Effector memory CD4-positive, alpha-beta T cell (primary cell): ENCODE data around the gene LMAN1.
A peak's percentile ranks its signal among the peaks of the same experiment; 100 is the strongest.

Experiments used
- DNase-seq, 3 donors: peaks; one replicate each; pipeline ENCODE4 v3.0.0-alpha.2; 2020
- H3K27ac ChIP-seq: 2 replicates; pipeline ENCODE4 v1.7.0; 2013; ENCODE audit warnings: mild to moderate bottlenecking, low read length, moderate library complexity; ENCODE audit not compliant: insufficient read depth, poor library complexity, severe bottlenecking
- H3K27me3 ChIP-seq: replicated peaks from 2 replicates; pipeline ENCODE4 v1.7.0; 2013; ENCODE audit warnings: mild to moderate bottlenecking, low read length; ENCODE audit not compliant: insufficient read depth, control insufficient read depth, poor library complexity, severe bottlenecking
- H3K36me3 ChIP-seq: 2 replicates; pipeline ENCODE4 v1.7.0; 2013; ENCODE audit warnings: mild to moderate bottlenecking, low read length, moderate library complexity; ENCODE audit not compliant: control insufficient read depth, insufficient read depth
- H3K4me1 ChIP-seq: 2 replicates; pipeline ENCODE4 v1.7.0; 2013; ENCODE audit warnings: low read length, mild to moderate bottlenecking; ENCODE audit not compliant: control insufficient read depth, insufficient read depth, poor library complexity, severe bottlenecking
- H3K4me3 ChIP-seq: 2 replicates; pipeline ENCODE4 v1.7.0; 2013; ENCODE audit warnings: low read length, low read depth, mild to moderate bottlenecking; ENCODE audit not compliant: insufficient read depth, poor library complexity, severe bottlenecking
- H3K9me3 ChIP-seq: 2 replicates; pipeline ENCODE4 v1.7.0; 2013; ENCODE audit warnings: mild to moderate bottlenecking, low read length, moderate library complexity; ENCODE audit not compliant: control insufficient read depth

LMAN1 gene

DNA sequence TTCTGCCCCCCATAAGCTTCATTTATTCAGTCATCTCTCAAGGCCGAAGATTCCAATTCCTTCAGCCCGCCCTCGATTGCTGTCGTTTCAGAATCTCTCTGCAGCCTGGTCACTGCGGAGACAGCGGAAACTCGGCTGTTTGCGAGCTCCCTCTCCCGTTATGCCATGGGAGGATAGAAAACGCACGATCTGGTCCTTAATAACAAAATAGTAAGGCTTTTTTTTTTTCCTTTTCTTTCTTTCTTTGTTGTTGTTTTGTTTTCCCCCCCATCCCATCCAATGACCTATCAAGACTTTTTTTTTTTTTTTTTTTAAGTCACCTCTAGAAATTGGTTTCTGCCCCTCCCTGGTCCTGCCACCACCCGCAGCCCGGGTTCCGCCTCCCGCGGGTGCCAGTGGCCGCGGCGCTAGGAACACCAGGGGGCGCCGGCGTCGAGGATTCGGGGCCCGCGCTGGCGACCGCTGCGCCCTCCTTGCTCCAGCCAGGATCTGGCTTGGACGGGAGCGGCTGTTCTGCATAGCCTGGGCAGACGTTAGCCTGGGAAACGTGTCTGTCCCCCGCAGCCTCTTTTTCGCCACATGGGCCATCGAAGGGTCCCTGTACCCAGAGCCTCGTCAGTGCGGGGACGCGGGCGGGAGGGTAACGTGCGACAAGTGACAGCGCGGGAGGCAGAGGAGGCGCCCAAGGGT lies 50.7 kb downstream of the LMAN1 start:
- Histone ChIP-seq H3K27ac (no peak overlapping the region), H3K4me1 (peaks cover 6% of the 10 kb centered on the region), H3K36me3 (no peaks in the 10 kb centered on the region), H3K4me3 (peak overlapping the region; percentile 50), H3K9me3 (no peaks in the 10 kb centered on the region), H3K27me3 (peaks cover 18% of the 10 kb centered on the region)
- peak; percentile 17 to 42 (median 24) for DNase-seq

DNA sequence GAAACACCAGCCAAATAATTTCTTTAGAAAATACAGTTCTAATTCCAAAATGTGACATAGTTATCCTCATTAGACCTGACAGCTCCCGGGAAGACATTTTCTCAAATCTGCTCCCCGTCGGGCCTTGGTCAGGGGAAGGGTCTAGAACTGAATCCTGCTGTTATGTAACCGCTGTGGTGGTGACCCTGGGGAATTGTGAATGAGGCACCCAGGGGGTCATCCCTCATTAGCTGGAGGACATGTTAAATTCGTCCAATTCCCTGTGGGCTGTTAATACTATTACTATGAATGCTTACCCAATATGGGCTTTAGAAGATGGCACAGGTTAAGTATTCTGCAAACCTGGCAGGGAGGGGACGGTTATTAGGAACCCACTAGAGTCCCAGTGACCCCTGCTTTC lies 52.4 kb downstream of the LMAN1 start:
- Histone ChIP-seq H3K4me1 (peaks cover 6% of the 10 kb centered on the region), H3K27ac (no peak overlapping the region), H3K9me3 (no peaks in the 10 kb centered on the region), H3K4me3 (no peak overlapping the region), H3K36me3 (no peaks in the 10 kb centered on the region), H3K27me3 (peaks cover 18% of the 10 kb centered on the region)
- no peak for DNase-seq

DNA sequence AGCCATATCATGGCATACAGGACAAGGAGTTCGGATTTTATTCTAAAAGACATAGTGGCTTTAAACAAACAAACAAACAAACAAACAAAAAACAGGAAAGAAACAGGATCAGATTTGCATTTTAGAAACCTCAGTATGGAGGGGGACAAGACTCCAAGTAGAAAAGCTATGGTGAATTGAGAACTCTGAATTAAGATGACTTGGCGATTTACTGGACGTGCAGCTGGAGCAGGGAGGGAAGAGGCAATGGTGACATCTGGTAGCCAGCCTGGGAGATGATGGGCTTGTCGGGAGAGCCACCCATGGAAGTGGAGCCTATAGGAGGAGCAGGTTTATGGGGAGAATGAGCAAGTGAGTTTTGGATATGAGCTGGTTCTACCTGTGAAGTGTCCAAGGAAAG lies 53.8 kb downstream of the LMAN1 start:
- peaks cover 6% of the 10 kb centered on the region for H3K4me1 ChIP-seq
- H3K36me3 ChIP-seq = no peaks in the 10 kb centered on the region
- no peaks in the 10 kb centered on the region for H3K9me3 ChIP-seq
- H3K27me3 ChIP-seq = peaks cover 13% of the 10 kb centered on the region
- no peak overlapping the region for H3K27ac ChIP-seq
- DNase-seq = no peak
- no peak overlapping the region for H3K4me3 ChIP-seq

DNA sequence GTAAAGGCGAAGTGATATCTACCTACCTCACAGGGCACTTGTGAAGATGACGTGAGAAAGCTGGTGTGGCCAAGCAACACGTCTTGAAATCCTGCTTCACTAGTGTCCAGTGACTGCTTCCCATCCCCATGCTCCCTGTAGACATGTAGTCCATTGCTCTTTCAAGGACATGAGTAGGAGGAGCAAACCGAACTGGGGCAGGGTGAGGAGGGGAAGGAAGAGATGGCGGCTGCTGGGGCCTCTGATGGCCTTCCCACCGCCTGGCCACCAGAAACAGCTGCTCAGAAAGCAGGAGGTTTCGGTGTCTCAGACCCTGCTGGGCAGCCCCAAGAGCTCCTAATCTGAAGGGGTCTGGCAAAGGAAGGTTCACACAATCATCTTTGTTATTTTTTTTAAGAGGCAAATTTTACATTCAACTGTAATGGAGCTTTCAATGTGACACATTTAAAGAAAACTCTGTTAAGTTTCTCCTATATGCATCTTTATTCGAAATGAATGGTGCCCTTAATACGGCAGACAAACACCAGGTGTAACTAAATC lies 55.3 kb downstream of the LMAN1 start:
- no peak for DNase-seq
- peaks cover 4% of the 10 kb centered on the region for H3K4me1 ChIP-seq
- H3K9me3 ChIP-seq = no peaks in the 10 kb centered on the region
- H3K27me3 ChIP-seq = peaks cover 7% of the 10 kb centered on the region
- no peak overlapping the region for H3K27ac ChIP-seq
- no peak overlapping the region for H3K4me3 ChIP-seq
- no peaks in the 10 kb centered on the region for H3K36me3 ChIP-seq

DNA sequence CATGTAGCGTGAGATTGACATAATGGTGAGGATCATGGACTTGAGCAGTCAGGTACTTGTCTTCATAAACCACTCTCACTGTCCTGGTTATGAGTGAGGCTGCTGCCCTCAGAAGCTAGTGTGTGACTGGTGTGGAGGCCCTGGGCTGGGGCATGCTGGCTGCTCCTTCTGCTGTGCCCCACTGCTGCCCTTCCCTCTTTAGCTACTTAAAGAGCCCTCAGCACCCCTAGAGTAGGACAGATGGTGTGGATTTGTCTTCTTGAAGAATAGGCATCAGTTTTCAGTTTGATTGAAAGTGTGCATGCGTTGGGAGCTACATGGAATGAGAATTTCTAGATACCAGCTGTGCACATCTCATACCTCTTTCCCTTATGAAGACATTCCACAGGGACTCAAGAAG lies 56.1 kb downstream of the LMAN1 start:
- no peak for DNase-seq
- Histone ChIP-seq H3K27me3 (peaks cover 2% of the 10 kb centered on the region), H3K27ac (no peak overlapping the region), H3K36me3 (no peaks in the 10 kb centered on the region), H3K4me1 (no peaks in the 10 kb centered on the region), H3K4me3 (no peak overlapping the region), H3K9me3 (no peaks in the 10 kb centered on the region)

DNA sequence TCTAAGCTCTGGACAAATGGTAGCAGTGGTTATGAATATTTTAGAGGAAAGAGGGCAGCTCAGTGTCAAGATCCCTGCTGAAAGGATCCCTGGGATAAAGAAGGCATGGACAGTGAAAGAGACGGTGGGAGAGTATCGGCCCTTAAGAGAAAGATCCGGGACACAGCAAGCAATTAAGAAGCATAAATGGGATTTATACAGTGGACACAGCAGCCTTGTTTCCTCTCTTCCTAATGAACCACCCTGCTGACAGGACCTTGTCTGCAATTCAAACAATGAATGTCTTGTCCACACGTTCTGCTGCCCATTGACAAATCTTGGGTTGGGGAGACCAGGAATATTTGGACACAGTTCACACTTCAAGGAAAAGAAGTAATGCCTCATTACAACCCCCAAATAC lies 57.1 kb downstream of the LMAN1 start:
- Histone ChIP-seq H3K9me3 (no peaks in the 10 kb centered on the region), H3K36me3 (no peaks in the 10 kb centered on the region), H3K4me3 (no peak overlapping the region), H3K4me1 (no peaks in the 10 kb centered on the region), H3K27ac (no peak overlapping the region), H3K27me3 (no peaks in the 10 kb centered on the region)
- no peak for DNase-seq

DNA sequence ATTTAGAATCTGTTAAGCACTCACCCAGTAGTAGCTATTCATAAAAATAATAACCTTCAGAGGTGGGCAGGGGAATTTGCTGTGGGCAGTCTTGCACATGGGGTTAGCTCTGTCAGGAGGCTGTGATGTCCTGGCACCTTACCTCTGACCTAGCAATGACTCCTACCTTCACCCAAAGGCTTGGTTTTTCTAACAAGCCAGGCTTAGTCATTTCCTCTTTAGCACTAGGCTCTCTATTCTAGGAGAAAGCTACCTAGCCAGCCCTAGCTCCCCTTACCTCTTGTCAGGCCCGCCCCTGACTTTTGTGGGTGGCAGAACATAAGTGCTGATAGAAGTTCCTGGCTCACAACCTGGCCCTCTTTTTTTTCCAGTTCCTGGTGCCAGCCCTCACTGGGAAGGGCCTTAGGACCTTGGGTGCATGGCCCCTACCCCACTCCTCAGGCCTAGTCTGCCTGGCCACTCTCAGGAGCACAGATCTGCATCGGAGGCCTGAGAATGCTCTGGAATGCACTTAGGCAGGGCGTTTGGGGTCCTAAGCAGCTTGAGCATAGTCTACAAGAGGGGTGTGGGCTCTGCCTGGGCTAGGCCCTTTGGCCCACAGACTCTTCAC lies 58.3 kb downstream of the LMAN1 start:
- H3K27ac ChIP-seq = no peak overlapping the region
- DNase-seq = no peak
- no peak overlapping the region for H3K4me3 ChIP-seq
- H3K36me3 ChIP-seq = no peaks in the 10 kb centered on the region
- no peaks in the 10 kb centered on the region for H3K9me3 ChIP-seq
- no peaks in the 10 kb centered on the region for H3K4me1 ChIP-seq
- H3K27me3 ChIP-seq = no peaks in the 10 kb centered on the region

DNA sequence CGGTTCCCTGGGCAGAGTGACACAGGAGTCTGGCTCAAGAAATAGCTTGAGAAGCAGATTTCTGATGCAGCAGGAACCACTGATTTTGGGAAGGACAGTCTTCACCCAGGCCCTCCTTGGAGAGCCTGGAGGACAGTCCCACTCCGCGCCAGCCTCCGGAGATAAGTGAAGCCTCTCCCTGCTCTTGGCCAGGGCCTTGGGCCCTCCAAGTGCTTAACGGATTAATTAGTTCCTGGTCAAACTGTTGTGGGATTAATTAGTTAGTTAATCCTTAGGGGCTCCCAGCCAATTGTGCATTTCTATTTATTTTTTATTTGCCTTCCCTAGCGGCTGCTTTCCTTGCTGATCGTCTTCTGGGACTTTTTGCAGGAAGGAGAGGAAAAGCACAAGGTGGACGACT lies 60.2 kb downstream of the LMAN1 start:
- H3K4me1 ChIP-seq = no peaks in the 10 kb centered on the region
- H3K9me3 ChIP-seq = no peaks in the 10 kb centered on the region
- no peak overlapping the region for H3K27ac ChIP-seq
- no peak for DNase-seq
- H3K4me3 ChIP-seq = no peak overlapping the region
- no peaks in the 10 kb centered on the region for H3K27me3 ChIP-seq
- H3K36me3 ChIP-seq = no peaks in the 10 kb centered on the region

DNA sequence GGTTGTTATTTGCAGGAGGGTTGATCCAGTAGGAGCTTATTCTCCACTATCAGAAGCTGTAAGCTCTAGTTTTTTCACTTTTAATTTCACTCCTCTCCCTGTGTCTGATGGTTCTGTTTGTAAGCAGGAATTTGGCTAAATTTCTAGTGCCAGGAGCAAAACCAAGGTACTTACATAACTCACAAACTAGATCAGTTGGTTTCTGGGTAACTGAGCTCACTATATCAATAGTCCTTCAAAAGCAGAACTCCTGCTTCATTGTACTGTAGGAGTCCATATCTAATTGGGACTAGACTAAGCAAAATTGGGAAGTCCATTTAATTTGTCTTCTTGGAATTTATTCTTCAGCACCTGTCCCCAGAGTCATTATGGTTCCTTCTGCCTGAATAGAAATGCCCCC lies 65.7 kb downstream of the LMAN1 start:
- no peak overlapping the region for H3K27ac ChIP-seq
- no peak overlapping the region for H3K4me3 ChIP-seq
- H3K27me3 ChIP-seq = no peaks in the 10 kb centered on the region
- H3K4me1 ChIP-seq = no peaks in the 10 kb centered on the region
- no peaks in the 10 kb centered on the region for H3K36me3 ChIP-seq
- no peaks in the 10 kb centered on the region for H3K9me3 ChIP-seq
- DNase-seq = no peak

DNA sequence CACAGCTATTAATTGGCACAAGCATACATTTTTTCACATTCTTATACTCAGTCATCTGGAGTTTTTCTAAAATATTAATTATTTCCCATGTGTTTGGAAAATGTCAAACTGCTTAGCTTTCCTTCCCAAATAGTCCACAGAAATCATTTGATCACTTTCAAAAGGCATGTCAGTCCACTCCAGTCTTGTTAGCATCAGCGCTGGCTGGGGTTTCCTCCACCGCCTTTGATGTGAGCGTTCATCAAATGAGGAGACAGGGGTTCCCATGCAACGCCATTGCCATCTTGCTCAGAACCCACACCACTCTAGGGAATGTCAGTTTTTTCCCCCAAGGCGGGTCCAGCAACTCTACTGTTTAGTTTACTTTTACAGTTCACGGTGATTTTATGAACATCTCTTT lies 72.7 kb downstream of the LMAN1 start:
- Histone ChIP-seq H3K4me1 (no peaks in the 10 kb centered on the region), H3K36me3 (no peaks in the 10 kb centered on the region), H3K9me3 (no peaks in the 10 kb centered on the region), H3K27ac (no peak overlapping the region), H3K4me3 (no peak overlapping the region), H3K27me3 (peaks cover 8% of the 10 kb centered on the region)
- no peak for DNase-seq
